Parathyroid adenoma (tissue), 2 donors: ENCODE results near the gene LENG9.

Experiments
- H2AFZ ChIP-seq: fragments of 300-600 bp; sonication (generic); one replicate; pipeline ENCODE4 v1.7.0; 2017; ENCODE audit warnings: antibody characterized with exemption, mild to moderate bottlenecking
- H3K27ac ChIP-seq: fragments of 300-600 bp; sonication (generic); one replicate; pipeline ENCODE4 v1.7.0; 2017
- H3K27me3 ChIP-seq: fragments of 300-600 bp; sonication (generic); one replicate; pipeline ENCODE4 v1.7.0; 2017; ENCODE audit warnings: low read length; ENCODE audit not compliant: control insufficient read depth, insufficient read depth
- H3K36me3 ChIP-seq: fragments of 300-600 bp; sonication (generic); one replicate; pipeline ENCODE4 v1.7.0; 2017; ENCODE audit warnings: low read length; ENCODE audit not compliant: control insufficient read depth, insufficient read depth
- H3K4me1 ChIP-seq: fragments of 300-600 bp; sonication (generic); one replicate; pipeline ENCODE4 v1.7.0; 2017; ENCODE audit warnings: control low read depth
- H3K4me2 ChIP-seq: fragments of 300-600 bp; sonication (generic); one replicate; pipeline ENCODE4 v1.7.0; 2017; ENCODE audit warnings: low read length
- H3K4me3 ChIP-seq: fragments of 300-600 bp; sonication (generic); one replicate; pipeline ENCODE4 v1.7.0; 2017; ENCODE audit warnings: low read depth, low read length
- H3K79me2 ChIP-seq: fragments of 300-600 bp; sonication (generic); one replicate; pipeline ENCODE4 v1.7.0; 2017; ENCODE audit warnings: control low read depth
- H3K9ac ChIP-seq: fragments of 300-600 bp; sonication (generic); one replicate; pipeline ENCODE4 v1.7.0; 2017; ENCODE audit warnings: mild to moderate bottlenecking
- H3K9me3 ChIP-seq: fragments of 300-600 bp; sonication (generic); one replicate; pipeline ENCODE4 v1.7.0; 2017; ENCODE audit warnings: low read length; ENCODE audit not compliant: control insufficient read depth
- CTCF ChIP-seq: fragments of 300-600 bp; sonication (generic); IDR thresholded peaks from one replicate; pipeline ENCODE4 v1.7.0; 2017; ENCODE audit warnings: antibody characterized with exemption, mild to moderate bottlenecking
- donor health status: primary hyperparathyroidism.

Gene LENG9

GRCh38 chr19:54453921-54454780 lies 9.4 kb downstream of the LENG9 start:
- no peak overlapping the region for H2AFZ ChIP-seq
- H3K36me3 ChIP-seq, result no peaks in the 10 kb centered on the region
- peaks cover 63% of the 10 kb centered on the region for H3K79me2 ChIP-seq
- no peak overlapping the region for H3K9ac ChIP-seq
- no peaks in the 10 kb centered on the region for H3K27me3 ChIP-seq
- TF ChIP-seq CTCF, result no peak
- H3K4me1 ChIP-seq, result peaks cover 13% of the 10 kb centered on the region
- H3K9me3 ChIP-seq, result no peaks in the 10 kb centered on the region
- H3K4me3 ChIP-seq, result no peak overlapping the region
- H3K4me2 ChIP-seq, result no peak overlapping the region
- H3K27ac ChIP-seq, result no peak overlapping the region

- no peak for TF ChIP-seq CTCF
- no peak overlapping the region for H3K9ac ChIP-seq
Measured at GRCh38 chr19:54452626-54453025, 11.0 kb downstream of the LENG9 start.

GRCh38 chr19:54451997-54452396 lies 11.6 kb downstream of the LENG9 start:
- Histone ChIP-seq H3K79me2 (peaks cover 57% of the 10 kb centered on the region), H3K36me3 (no peaks in the 10 kb centered on the region), H3K9me3 (no peaks in the 10 kb centered on the region), H3K4me3 (no peak overlapping the region), H3K4me2 (no peak overlapping the region), H3K27ac (no peak overlapping the region), H3K4me1 (peaks cover 13% of the 10 kb centered on the region), H3K9ac (no peak overlapping the region), H3K27me3 (no peaks in the 10 kb centered on the region), H2AFZ (no peak overlapping the region)
- no peak for TF ChIP-seq CTCF

More at GRCh38 chr19:54452626-54453025, 11.0 kb downstream of the LENG9 start:
- no peak overlapping the region for H2AFZ ChIP-seq
- H3K79me2 ChIP-seq, result peaks cover 57% of the 10 kb centered on the region
- no peak overlapping the region for H3K4me2 ChIP-seq
- no peak overlapping the region for H3K4me3 ChIP-seq
- H3K36me3 ChIP-seq, result no peaks in the 10 kb centered on the region
- no peaks in the 10 kb centered on the region for H3K9me3 ChIP-seq
- no peaks in the 10 kb centered on the region for H3K27me3 ChIP-seq
- H3K27ac ChIP-seq, result no peak overlapping the region
- H3K4me1 ChIP-seq, result peaks cover 13% of the 10 kb centered on the region

- Histone ChIP-seq H3K9me3 (no peaks in the 10 kb centered on the region), H3K4me1 (peaks cover 13% of the 10 kb centered on the region), H3K79me2 (peaks cover 57% of the 10 kb centered on the region), H3K27me3 (no peaks in the 10 kb centered on the region), H2AFZ (no peak overlapping the region), H3K9ac (no peak overlapping the region), H3K4me2 (no peak overlapping the region), H3K4me3 (no peak overlapping the region), H3K27ac (no peak overlapping the region), H3K36me3 (no peaks in the 10 kb centered on the region)
- no peak for TF ChIP-seq CTCF
Measured at GRCh38 chr19:54451331-54451871, 12.2 kb downstream of the LENG9 start.
